Suprapubic skin (tissue), 4 donors: Measurements from ENCODE around the gene ACO2. TPM values are rescaled to one million over a fixed set of nuclear protein-coding genes. Genes with fewer than 3 reads are reported as not detected.

ENCODE experiments used
- DNase-seq, 2 donors: peaks; one replicate each; pipeline ENCODE4 v3.0.0-alpha.2; 2019; ENCODE audit warnings: low spot score in 2 of 2
- H3K27ac ChIP-seq: fragments of 200-600 bp; sonication (generic); one replicate; pipeline ENCODE4 v1.5.1; 2019
- H3K27me3 ChIP-seq: fragments of 200-600 bp; sonication (generic); one replicate; pipeline ENCODE4 v1.5.1; 2019
- H3K36me3 ChIP-seq: fragments of 200-600 bp; sonication (generic); one replicate; pipeline ENCODE4 v1.5.1; 2019
- H3K4me1 ChIP-seq: fragments of 200-600 bp; sonication (generic); one replicate; pipeline ENCODE4 v1.5.1; 2019
- H3K4me3 ChIP-seq: fragments of 200-600 bp; sonication (generic); one replicate; pipeline ENCODE4 v1.5.1; 2019; ENCODE audit warnings: mild to moderate bottlenecking
- H3K9me3 ChIP-seq: fragments of 200-600 bp; sonication (generic); one replicate; pipeline ENCODE4 v1.5.1; 2019
- CTCF ChIP-seq, 2 donors: fragments of 200-600 bp in 1 of 2; fragments of 450-650 bp in 1 of 2; sonication (generic) in 1 of 2; IDR thresholded peaks; one replicate each; pipeline ENCODE4 v1.5.1; 2016 to 2019; ENCODE audit warnings: antibody characterized with exemption in 2 of 2, mild to moderate bottlenecking in 1 of 2, moderate library complexity in 1 of 2
- EP300 ChIP-seq: sonication (generic); formaldehyde crosslinking; IDR thresholded peaks from one replicate; pipeline ENCODE4 v1.6.1; 2017; ENCODE audit warnings: antibody characterized with exemption
- POLR2A ChIP-seq, 2 donors: fragments of 450-650 bp; IDR thresholded peaks; one replicate each; pipeline ENCODE4 v1.6.1; 2017; ENCODE audit warnings: antibody characterized with exemption in 2 of 2, mild to moderate bottlenecking in 2 of 2, moderate library complexity in 2 of 2
- POLR2AphosphoS5 ChIP-seq, 3 donors: sonication (generic); formaldehyde crosslinking; IDR thresholded peaks; one replicate each; pipeline ENCODE4 v1.6.1; 2017; ENCODE audit warnings: antibody characterized with exemption in 3 of 3
- WGBS: methylation state at CpG from one replicate; pipeline ENCODE4 v1.1.5; 2018; 5-methylcytosine and 5-hydroxymethylcytosine counted together
- total RNA-seq, 4 donors: library from RNA; depleted of rRNA; stranded (reverse); fragments of >200 nt; gene quantifications; one replicate each; pipeline ENCODE4 v1.1.0, GENCODE V29; 2016

Gene ACO2
- total RNA-seq, 4 donors from 2014 or later = 67.4 to 81.9 (median 75.9) TPM

- no peak overlapping the region for H3K4me3 ChIP-seq
- no peak for DNase-seq
- 88% methylated on average over 5 of the region's 5 CpGs for WGBS
- H3K27me3 ChIP-seq = no peaks in the 10 kb centered on the region
- H3K27ac ChIP-seq = no peak overlapping the region
- no peaks in the 10 kb centered on the region for H3K9me3 ChIP-seq
- peaks cover 40% of the 10 kb centered on the region for H3K4me1 ChIP-seq
- H3K36me3 ChIP-seq = peaks cover 29% of the 10 kb centered on the region
- no peak for TF ChIP-seq POLR2AphosphoS5 (IDR thresholded peaks at IDR 0.05)
- peak in 1 of 2 donors; percentile 17 for TF ChIP-seq CTCF (IDR thresholded peaks at IDR 0.05)
- TF ChIP-seq POLR2A (IDR thresholded peaks at IDR 0.05) = no peak
- TF ChIP-seq EP300 = no peak
Observed at GRCh38 chr22:41501209-41501608, 32.3 kb downstream of the ACO2 start.

- Histone ChIP-seq H3K4me3 (no peak overlapping the region), H3K9me3 (no peaks in the 10 kb centered on the region), H3K36me3 (peaks cover 50% of the 10 kb centered on the region), H3K27ac (no peak overlapping the region), H3K4me1 (peaks cover 19% of the 10 kb centered on the region), H3K27me3 (no peaks in the 10 kb centered on the region)
- no peak for TF ChIP-seq EP300
- no peak for TF ChIP-seq POLR2AphosphoS5 (IDR thresholded peaks at IDR 0.05)
- no peak for TF ChIP-seq CTCF (IDR thresholded peaks at IDR 0.05)
- TF ChIP-seq POLR2A (IDR thresholded peaks at IDR 0.05) = no peak
- 39% methylated on average over 6 of the region's 7 CpGs for WGBS
- no peak for DNase-seq
Observed at GRCh38 chr22:41504397-41504796, 35.5 kb downstream of the ACO2 start.

- Histone ChIP-seq H3K27me3 (no peaks in the 10 kb centered on the region), H3K36me3 (peaks cover 49% of the 10 kb centered on the region), H3K27ac (no peak overlapping the region), H3K4me1 (peaks cover 15% of the 10 kb centered on the region), H3K4me3 (no peak overlapping the region), H3K9me3 (no peaks in the 10 kb centered on the region)
- WGBS = 54% methylated on average over 4 of the region's 4 CpGs
- TF ChIP-seq CTCF (IDR thresholded peaks at IDR 0.05) = no peak
- TF ChIP-seq EP300 = no peak
- no peak for TF ChIP-seq POLR2A (IDR thresholded peaks at IDR 0.05)
- TF ChIP-seq POLR2AphosphoS5 (IDR thresholded peaks at IDR 0.05) = no peak
- no peak for DNase-seq
Observed at GRCh38 chr22:41504816-41505215, 35.9 kb downstream of the ACO2 start.

GRCh38 chr22:41505511-41506220 is 36.7 kb downstream of the ACO2 start:
- DNase-seq = no peak
- 88% methylated on average over 10 of the region's 10 CpGs for WGBS
- Histone ChIP-seq H3K4me3 (no peak overlapping the region), H3K36me3 (peaks cover 50% of the 10 kb centered on the region), H3K27ac (no peak overlapping the region), H3K27me3 (no peaks in the 10 kb centered on the region), H3K9me3 (no peaks in the 10 kb centered on the region), H3K4me1 (peaks cover 15% of the 10 kb centered on the region)
- TF ChIP-seq CTCF (IDR thresholded peaks at IDR 0.05) = no peak

- 88% methylated on average over 22 of the region's 23 CpGs for WGBS
- no peak overlapping the region for H3K4me3 ChIP-seq
- DNase-seq = no peak
- H3K27ac ChIP-seq = no peak overlapping the region
- peaks cover 55% of the 10 kb centered on the region for H3K36me3 ChIP-seq
- H3K27me3 ChIP-seq = no peaks in the 10 kb centered on the region
- peaks cover 18% of the 10 kb centered on the region for H3K4me1 ChIP-seq
- TF ChIP-seq CTCF (IDR thresholded peaks at IDR 0.05) (no peak), POLR2AphosphoS5 (IDR thresholded peaks at IDR 0.05) (no peak), POLR2A (IDR thresholded peaks at IDR 0.05) (no peak), EP300 (no peak)
- H3K9me3 ChIP-seq = no peaks in the 10 kb centered on the region
Observed at GRCh38 chr22:41507330-41508063, 38.6 kb downstream of the ACO2 start.
